RWPE1 (cell line): ENCODE measurements around the gene DNASE2B.

Experiments
- CTCF ChIA-PET: fragments of 350-600 bp; sonication (Branson Sonifier 250); formaldehyde crosslinking; extraction: SDS; loops from one replicate; lab custom pipeline; 2021; lab: Yijun Ruan, JAX
- POLR2A ChIA-PET: fragments of 400-600 bp; formaldehyde crosslinking; extraction: SDS; loops from one replicate; lab custom pipeline; 2020; ENCODE audit warnings: antibody characterized with exemption; ENCODE audit not compliant: low non-redundant PET; lab: Yijun Ruan, JAX
- DNase-seq: peaks from one replicate; pipeline ENCODE4 v3.0.0; 2012; ENCODE audit warnings: low spot score
- H3K27ac ChIP-seq: fragments of 450-650 bp; 2 replicates; pipeline ENCODE4 v1.5.1; 2017
- CTCF ChIP-seq: fragments of 450-650 bp; conservative IDR thresholded peaks from 2 replicates; pipeline ENCODE4 v1.5.1; 2017; ENCODE audit warnings: low read depth, mild to moderate bottlenecking

Gene DNASE2B

GRCh38 chr1:84401156-84401555 lies 2.9 kb downstream of the DNASE2B start:
- H3K27ac ChIP-seq, result no peak overlapping the region
- ChIA-PET CTCF (no interaction called here), POLR2A (no interaction called here)
- no peak for TF ChIP-seq CTCF
- DNase-seq, result no peak

DNA sequence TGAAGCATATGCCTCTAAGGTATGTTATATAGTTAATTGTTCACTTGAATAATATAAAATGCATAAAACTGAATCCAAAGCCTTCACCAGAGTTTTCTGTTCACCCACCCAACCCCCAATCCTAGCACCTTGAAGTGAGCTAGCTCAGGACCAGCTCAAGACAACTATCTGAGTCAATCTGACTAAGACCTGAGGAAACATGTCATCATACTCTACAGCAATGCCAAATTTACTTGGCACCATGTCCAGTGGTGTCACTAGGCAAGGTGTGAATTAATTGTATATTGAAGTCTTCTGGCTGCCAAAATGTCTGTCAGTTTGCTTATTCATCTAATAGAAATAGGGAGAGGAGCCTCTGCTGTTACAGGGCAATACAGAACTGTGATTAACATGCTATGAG lies 3.8 kb downstream of the DNASE2B start:
- TF ChIP-seq CTCF, result no peak
- no peak overlapping the region for H3K27ac ChIP-seq
- CTCF ChIA-PET, result interaction anchor here (0.5 to 1.0 kb wide), 2 partner anchors 9 to 10 kb away, joined by 3 read pairs; no protein-coding TSS in a partner anchor
- POLR2A ChIA-PET, result no interaction called here
- peak; percentile 54 for DNase-seq

- no peak overlapping the region for H3K27ac ChIP-seq
- POLR2A ChIA-PET, result no interaction called here
- no peak for DNase-seq
- CTCF ChIA-PET, result interaction anchor here (0.5 to 1.0 kb wide), 2 partner anchors 9 to 10 kb away, joined by 3 read pairs; no protein-coding TSS in a partner anchor
- TF ChIP-seq CTCF, result no peak
Observed at GRCh38 chr1:84402501-84402900, 4.2 kb downstream of the DNASE2B start.

DNA sequence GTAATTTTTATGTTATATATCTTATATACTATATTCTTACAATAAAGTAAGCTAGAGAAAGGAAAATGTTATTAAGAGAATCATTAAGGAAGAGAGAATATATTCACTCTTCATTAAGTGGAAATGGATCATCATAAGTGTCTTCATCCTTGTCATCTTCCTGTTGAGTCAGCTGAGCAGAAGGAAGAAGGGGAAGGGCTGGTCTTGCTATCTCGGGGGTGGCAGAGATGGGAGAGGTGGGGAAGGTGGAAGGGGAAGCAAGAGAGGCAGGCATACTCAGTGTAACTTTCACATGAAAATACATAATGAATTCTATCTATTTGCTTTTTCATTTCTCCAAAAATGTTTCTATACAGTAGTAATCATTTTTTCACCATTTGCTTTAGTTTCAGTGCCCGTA lies 5.1 kb downstream of the DNASE2B start:
- no peak overlapping the region for H3K27ac ChIP-seq
- ChIA-PET POLR2A (no interaction called here), CTCF (interaction anchor here (0.6 kb wide), 2 partner anchors 50 to 217 kb away, joined by 3 to 4 read pairs; no protein-coding TSS in a partner anchor)
- TF ChIP-seq CTCF, result no peak
- no peak for DNase-seq

DNA sequence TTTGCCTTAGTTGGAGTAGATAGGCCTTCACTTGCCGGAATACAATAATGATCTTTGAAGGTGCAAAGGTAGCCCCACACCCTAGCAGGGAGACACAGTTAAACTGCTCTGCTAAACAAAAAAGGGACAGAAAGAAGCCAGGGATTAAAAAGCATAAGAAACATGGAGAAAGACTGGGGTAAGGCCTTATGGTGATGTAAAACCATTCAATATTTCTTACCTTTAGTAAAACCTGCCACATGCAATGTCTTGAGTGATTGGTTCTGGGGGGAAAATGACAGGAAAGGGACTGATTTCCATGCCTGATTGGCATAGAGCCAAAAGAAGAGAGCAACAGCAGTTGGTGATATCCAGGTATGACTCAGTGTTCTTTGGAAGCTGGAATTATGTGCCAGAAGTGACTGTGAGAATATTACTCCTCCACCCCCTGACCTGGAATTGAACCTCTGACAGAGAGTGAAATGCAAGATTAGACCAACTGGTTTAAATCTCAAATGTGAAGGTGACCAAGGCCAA lies 8.1 kb downstream of the DNASE2B start:
- H3K27ac ChIP-seq, result no peak overlapping the region
- no peak for TF ChIP-seq CTCF
- POLR2A ChIA-PET, result no interaction called here
- CTCF ChIA-PET, result no interaction called here
- DNase-seq, result peak; percentile 58

GRCh38 chr1:84407524-84407923 lies 9.2 kb downstream of the DNASE2B start:
- no peak overlapping the region for H3K27ac ChIP-seq
- POLR2A ChIA-PET, result no interaction called here
- CTCF ChIA-PET, result no interaction called here
- TF ChIP-seq CTCF, result no peak
- no peak for DNase-seq

DNA sequence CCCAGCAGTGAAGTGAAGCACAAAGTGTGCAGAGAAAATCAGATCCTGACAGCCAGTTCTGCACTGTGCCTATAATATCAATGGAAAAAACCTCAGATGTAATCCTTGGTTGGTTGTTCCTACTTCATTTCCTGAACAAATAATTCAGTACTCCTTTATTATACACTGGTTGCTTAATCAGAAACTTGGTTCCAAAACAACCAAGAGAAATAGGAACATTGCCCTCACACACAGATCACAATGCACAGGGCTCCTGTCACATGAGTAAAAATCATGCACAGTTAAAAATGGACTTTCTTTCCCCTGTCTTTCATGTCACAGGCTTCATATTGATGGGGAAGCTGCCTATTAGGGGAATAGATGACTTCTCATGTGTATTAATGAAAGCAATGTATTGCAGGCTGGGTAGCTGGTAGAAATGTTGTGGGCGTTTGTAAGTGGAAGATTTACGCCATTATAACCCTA lies 9.7 kb downstream of the DNASE2B start:
- no peak for DNase-seq
- no peak for TF ChIP-seq CTCF
- H3K27ac ChIP-seq, result no peak overlapping the region
- POLR2A ChIA-PET, result no interaction called here
- CTCF ChIA-PET, result no interaction called here
